GM19240 (cell line): Measurements from ENCODE around the gene BIRC5.

Source experiments
- DNase-seq: peaks from one replicate; pipeline ENCODE4 v3.0.0; 2011; ENCODE audit warnings: low spot score; ENCODE audit not compliant: insufficient read length

The BIRC5 gene

DNA sequence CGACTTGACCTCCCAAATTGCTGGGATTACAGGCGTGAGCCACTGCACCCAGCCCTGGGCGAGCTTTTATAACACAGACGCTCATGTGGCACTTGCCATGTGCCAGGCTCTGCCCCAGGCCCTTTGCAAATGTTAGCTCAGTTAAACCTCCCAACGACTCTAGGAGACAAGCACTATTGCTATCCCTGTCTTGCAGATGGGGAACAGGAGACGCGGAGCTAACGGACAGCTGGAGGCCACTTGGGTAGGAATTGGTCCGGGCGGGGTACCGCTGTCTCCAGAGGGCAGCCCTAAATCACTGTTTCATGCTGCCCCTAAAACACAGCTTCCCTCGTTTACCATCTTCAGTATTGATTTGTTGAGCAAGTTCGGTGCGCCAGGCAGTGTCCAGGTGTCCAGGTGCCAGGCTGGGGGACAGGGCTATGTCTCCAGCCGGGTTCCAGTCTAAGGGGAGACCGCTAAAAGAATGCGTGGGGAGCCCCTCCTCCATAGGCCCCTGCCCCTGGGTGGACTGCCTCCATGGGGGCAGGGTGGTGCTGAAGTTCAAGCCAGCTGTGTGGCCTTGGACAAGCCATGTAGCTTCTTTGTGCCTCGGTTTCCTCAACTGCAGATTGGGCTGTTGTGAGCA, 41.1 kb downstream of the BIRC5 start:
- DNase-seq = no peak

DNA sequence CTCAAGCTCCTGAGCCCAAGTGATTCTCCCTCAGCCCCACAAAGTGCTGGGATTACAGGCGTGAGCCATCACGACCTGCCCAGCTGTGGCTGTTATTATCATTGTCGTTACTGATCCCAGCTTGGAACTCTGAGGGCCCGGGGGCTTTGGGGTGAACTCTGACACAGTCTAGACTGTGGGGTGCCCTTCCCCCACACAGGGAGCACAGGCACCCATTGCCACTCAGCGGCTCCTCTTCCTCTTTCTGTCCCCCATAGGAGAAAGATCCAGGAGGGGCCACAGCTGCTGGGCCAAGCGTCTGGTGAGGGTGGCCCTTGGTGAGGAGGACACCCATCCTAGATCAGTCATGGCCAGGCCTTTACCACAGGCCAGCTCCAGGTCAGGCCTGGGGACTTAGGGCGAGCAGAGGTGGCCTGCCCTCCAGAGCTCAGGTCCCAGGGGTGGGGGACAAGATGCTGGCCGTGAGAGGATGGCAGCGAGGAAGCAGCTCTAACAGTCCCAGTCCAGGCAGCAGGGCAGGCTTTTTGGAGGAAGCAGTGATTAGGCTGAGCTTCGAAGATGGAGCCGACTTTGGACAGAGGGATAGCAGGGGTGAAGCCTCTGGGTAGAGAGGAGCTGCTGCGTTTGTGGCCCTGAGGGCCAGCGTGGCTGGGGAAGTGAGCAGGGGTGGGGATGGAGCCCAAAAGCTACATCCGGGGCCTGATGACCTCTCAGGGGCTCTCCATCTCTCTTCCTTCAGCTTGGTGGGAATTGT, 42.1 kb downstream of the BIRC5 start:
- DNase-seq = no peak

GRCh38 chr17:78256707-78257591, 42.9 kb downstream of the BIRC5 start:
- no peak for DNase-seq

DNA sequence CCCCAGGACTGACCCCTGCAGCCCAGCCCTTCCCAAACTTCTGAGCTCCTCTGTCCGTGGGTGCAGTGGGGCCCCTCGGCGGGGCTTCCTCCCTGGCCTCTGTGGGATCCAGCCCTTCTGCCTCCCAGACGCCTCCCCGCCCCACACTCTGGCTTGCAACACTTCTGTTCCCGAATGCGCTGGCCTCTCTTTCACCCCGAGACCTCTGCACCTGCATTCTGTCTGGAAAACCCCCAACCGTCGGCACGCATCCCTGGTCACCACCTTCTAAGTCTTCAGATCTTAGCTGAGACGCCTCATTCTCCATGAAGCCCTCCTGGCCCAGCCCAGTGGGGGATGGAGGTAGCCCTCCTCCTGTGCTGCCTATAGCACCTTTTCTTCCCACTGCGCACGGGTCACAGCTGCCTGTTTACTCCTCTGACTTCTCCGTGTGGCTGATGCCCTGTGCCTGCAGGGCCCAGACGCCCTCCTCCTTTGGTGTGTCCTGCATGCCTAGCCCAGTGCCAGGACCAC, 43.8 kb downstream of the BIRC5 start:
- no peak for DNase-seq

DNA sequence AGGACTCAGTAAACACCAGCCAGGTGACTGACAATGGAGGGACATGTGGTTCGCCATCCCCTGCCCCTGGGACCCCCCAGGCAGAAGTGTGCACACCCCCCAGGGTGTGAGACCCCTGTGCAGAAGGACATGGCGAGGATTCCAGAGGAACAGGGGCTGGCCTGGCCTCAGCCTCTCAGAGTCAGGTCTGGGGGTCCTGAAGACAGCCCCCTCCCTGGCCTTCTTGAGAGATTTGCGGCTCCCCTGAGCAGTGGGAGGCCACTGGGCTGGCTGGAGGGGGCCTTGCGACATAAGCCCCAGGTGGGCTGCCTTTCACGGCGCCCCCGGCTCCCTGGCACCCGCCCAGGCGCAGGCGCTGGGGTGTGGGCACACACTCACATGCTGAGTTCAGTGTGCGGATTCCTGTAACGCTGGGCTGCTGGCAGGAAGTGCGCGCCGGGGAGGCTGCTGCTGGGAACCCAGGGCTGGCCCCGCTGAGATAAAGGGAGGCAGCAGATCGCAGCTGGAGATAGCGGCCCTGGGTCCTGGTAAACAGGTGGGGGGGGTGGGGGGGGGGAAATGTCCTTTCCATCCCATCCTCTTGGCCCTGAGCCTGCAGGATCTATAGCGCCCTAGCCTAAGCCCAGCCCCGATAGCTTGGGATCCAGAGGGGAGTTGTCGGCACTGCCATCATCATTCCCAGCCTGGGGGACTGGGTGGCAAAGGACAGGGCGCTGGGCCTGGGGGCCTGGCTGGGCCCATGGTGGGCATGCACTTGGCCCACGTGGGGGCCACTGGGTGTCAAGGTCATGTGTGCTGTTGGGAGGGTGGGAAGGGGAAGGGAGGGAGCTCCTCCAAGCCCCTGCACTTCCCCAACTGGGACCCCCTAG, 44.5 kb downstream of the BIRC5 start:
- no peak for DNase-seq

DNA sequence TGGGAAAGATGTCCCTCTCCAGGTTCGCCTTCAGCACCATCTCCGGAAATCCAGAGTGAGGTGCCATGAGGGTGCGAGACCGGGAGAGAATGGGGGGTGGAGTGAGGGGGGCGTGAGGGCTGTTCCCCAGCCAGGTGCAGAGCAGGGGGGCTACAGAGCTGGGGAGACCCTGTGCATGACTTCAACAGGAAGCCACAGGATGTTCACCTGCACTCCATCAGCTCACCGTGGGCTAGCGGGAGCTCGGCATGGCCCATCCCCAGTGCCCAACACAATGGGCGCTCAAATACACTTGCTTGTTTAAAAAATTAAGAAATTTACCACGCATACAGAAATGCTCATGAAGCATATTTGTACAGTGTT, 45.1 kb downstream of the BIRC5 start:
- DNase-seq = no peak

- no peak for DNase-seq
Observed at GRCh38 chr17:78263063-78263735, 49.1 kb downstream of the BIRC5 start.

DNA sequence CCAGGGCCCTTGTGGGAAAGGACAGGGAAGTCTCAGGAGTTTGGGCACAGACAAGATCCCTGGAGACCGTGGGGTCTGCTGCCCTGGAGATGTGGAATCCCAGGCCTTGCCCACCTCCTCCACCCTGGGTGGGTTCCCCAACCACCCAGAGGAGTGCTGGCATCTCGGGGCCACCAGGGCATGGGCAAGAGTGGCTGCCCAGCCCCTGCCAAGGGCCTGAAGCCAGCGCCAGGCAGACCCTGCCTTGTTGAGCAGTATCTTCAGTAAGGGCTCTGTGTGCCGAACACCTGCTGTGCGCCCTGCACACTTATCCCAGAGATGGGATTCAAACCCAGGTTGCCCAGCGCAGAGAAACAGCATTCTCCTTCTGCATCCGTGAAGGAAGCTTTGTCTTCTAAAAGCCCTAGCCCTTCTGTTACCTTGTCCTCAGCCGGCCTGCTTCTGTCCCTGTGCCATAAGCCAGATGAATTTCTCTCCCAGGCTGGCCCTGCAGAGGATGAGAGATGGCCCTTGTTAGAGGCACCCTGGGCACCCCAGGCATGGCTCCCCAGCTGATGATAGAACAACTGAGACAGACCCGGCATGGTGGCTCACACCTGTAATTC, 49.8 kb downstream of the BIRC5 start:
- no peak for DNase-seq

GRCh38 chr17:78264590-78264989, 50.5 kb downstream of the BIRC5 start:
- DNase-seq = no peak

- DNase-seq = no peak
Observed at GRCh38 chr17:78265121-78265520, 51.1 kb downstream of the BIRC5 start.

DNA sequence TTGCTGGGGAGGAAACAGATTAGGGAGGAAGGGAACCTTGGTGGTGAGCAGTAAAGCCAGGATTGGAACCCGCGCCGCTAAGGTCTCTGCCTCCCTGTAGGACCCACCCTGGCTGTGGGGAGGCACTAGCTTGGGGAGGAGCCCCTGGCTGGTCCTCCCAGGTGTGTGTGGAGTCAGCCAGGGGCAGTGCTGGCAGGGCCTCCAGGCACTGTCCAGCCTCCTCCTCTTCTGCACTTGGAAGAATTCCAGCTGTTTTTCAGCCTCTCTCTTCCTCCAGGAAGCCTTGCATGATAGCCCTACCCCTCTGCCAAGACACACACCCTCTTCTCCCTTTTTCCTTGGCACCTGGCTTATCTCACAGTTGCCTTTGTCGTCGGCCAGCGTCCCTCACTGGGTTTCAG, 52.2 kb downstream of the BIRC5 start:
- DNase-seq = no peak

- DNase-seq = no peak
Observed at GRCh38 chr17:78266771-78267170, 52.7 kb downstream of the BIRC5 start.

GRCh38 chr17:78267253-78268073, 53.4 kb downstream of the BIRC5 start:
- DNase-seq = no peak

DNA sequence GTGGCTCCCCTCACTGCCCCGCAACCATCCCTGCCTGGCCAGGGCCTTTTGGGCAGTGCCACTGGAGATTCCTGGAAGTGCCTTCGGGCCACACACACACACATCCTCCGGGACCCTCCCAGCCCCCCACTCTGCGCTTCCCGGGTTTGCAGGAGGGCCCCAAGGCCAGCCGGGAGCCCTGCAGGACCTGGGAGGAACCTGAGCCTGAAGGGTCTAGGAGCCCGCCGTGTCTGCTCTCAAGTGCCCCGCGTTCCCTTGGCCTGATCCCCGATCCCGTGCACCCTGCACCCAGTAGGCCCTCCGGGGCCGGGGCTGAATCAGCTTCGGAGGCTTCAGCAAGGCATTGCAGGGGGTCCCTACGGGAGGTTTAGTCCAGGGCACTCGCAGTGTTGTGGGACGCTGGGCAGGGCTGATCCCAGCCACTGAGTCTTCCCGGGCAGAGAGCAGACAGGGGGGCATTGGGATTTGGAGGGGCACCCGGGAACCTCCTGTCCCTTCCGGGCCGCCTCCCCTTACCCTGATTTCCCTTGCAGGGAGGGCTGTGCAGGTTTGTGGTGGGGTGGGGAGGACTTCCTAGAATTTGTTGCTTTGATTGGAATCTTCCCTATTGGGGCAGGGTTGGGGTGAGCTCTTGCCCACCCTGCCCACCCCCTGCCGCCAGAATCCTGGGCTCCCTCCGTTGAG, 54.3 kb downstream of the BIRC5 start:
- DNase-seq = no peak

DNA sequence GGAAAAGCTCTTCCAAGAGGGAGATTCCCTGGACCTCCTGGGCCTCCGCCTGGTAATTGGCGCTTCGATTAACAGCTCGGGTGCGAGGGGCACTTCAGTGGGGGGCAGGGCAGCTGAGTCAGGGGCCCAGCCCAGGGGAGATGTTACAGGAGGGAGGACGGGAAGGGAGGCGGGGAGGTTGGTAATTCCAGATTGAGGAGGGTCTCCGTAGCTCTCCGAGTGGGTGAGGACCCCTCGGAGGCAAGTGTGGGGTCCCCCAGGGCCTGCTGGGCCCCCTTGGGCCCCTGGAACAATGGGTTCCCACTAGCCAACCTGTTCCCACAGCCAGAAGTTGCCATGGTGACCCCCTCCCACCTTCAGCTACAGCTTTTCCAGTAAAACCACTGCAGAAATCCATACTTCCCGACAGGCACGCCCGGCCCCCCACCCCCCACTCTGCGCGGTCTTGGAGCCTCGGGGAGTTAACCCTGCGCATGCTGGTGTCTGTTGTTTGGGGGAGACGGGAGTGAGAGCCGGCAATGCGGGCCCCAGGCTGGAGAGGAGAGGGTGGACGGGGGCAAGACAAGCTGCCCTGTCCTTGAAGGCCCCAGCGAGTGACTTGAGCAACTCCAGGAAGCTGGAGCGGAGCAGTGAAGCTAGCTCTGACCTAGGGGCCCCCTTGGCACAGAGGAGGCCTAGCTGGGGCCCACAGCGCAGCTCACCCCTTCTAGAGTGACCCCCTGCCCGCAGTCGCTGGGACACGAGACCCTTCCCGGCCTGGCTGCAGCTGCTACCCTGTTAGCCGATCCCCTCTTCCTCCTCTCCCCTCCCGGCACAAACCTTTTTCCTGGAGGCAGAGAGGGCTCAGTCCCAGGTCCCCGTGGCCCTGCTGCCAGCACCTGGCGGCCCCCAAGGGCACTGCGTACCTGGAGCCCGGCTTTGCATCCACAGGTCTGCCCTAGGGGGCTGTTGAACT, 55.2 kb downstream of the BIRC5 start:
- no peak for DNase-seq

DNA sequence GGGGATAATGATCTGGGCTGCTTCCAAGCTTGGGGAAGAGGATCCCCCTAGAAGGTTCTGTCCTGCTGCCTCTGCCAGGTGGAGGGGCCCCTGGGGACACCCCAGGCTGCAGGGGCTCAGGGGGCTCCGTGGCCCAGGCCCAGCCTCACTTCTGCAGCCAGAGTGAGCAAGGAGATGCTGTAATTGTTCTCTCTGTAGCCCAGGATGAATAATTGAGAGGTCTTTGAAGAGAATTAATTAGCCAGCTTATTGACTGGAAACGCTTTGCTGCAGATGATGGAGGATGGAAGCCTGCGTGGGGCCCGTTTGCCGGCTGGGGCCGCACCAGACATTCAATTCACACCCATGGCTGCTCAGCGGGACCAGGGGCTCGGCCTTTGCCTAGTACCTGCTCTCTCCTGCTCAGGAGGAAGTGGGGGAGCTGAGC, 55.9 kb downstream of the BIRC5 start:
- no peak for DNase-seq

DNA sequence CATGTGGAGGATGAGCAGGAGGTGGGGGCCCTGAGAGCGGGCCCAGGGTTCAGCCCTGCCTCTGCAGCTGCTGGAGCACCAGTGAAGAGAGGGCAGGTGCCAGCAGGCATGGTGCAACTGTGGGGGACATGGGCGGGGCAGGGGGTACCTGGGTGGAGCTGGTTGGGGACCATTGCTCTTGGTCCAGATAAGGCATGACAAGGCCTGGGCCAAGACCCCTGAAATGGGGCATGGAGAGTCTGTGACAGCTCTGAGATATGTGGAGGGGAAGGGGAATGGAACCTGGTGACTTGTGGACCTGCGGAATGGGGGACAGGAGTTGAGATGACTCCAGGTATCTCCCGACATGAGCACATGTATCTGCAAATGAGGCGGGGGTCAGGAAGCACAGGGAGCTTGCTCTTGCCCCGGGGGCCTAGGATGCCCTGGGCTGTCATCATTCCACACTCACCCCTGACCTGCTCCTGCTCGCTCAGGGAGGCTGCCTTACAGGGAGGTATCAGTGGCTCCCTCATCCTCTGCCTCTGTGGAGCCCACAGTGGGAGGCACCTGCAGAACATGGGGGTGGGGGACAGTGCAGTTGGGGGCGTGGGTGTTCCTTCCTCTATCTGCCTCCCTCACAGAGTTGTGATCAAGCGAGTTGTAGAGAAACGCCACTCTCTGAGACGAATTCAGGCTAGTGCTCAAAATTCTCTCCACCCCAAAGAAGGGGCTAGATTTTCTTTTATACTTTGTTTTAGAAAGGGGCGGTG, 57.5 kb downstream of the BIRC5 start:
- DNase-seq = no peak
